ENCODE results near the gene INTS11.
A peak's percentile ranks its signal among the peaks of the same experiment; 100 is the strongest.

INTS11 gene

DNA sequence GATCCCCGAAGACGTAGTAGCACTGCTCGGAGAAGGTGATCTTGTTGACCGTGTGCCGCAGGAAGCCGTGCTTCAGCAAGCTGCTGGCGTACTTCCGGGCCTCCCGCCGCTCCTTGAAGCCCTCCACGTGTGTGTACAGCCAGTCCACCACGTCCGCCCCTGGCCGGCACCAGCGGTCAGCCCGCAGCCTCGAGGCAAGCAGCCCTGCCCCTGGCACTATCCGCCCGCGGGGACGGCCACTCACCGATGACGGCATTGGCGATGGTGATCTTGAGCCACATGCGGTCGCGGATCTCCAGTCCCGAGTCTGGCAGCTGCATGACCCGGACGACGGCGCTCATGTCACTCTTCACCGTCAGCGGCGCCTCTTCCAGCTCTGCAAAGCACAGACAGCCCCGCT, 13.8 kb upstream of the INTS11 start:
- TF ChIP-seq, protein P1, sequence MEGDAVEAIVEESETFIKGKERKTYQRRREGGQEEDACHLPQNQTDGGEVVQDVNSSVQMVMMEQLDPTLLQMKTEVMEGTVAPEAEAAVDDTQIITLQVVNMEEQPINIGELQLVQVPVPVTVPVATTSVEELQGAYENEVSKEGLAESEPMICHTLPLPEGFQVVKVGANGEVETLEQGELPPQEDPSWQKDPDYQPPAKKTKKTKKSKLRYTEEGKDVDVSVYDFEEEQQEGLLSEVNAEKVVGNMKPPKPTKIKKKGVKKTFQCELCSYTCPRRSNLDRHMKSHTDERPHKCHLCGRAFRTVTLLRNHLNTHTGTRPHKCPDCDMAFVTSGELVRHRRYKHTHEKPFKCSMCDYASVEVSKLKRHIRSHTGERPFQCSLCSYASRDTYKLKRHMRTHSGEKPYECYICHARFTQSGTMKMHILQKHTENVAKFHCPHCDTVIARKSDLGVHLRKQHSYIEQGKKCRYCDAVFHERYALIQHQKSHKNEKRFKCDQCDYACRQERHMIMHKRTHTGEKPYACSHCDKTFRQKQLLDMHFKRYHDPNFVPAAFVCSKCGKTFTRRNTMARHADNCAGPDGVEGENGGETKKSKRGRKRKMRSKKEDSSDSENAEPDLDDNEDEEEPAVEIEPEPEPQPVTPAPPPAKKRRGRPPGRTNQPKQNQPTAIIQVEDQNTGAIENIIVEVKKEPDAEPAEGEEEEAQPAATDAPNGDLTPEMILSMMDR (IDR thresholded peaks at IDR 0.05; ENCODE audit: extremely low read depth, insufficient read depth, missing control alignments), result no peak
- DNase-seq (ENCODE audit: low spot score), result no peak
- in situ Hi-C loops (cut with MboI; ENCODE audit: low pct_unique_long_range_greater_than_20kb, low sequenced_read_pairs, unreplicated experiment), result no loop called here

DNA sequence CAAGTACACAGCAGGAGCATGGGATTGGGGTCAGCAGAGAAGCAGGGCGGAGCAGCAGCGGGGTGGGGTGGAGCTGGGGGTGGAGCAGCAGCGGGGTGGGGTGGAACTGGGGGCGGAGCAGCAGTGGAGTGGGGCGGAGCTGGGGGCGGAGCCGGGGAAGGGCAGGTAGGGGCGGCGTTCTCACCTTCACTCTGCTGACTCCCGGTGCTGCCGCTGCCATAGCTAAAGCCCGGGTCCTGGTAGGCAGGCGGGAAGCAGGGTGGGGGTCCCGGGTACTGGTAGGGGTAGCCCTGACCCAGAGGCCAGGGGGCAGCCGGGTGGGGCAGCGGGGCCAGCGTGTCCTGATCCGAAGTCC, 13.3 kb upstream of the INTS11 start:
- in situ Hi-C loops (cut with MboI; ENCODE audit: low pct_unique_long_range_greater_than_20kb, low sequenced_read_pairs, unreplicated experiment), result no loop called here
- TF ChIP-seq, protein P1 (IDR thresholded peaks at IDR 0.05; ENCODE audit: extremely low read depth, insufficient read depth, missing control alignments), result no peak
- DNase-seq (ENCODE audit: low spot score), result peak; percentile 83

DNA sequence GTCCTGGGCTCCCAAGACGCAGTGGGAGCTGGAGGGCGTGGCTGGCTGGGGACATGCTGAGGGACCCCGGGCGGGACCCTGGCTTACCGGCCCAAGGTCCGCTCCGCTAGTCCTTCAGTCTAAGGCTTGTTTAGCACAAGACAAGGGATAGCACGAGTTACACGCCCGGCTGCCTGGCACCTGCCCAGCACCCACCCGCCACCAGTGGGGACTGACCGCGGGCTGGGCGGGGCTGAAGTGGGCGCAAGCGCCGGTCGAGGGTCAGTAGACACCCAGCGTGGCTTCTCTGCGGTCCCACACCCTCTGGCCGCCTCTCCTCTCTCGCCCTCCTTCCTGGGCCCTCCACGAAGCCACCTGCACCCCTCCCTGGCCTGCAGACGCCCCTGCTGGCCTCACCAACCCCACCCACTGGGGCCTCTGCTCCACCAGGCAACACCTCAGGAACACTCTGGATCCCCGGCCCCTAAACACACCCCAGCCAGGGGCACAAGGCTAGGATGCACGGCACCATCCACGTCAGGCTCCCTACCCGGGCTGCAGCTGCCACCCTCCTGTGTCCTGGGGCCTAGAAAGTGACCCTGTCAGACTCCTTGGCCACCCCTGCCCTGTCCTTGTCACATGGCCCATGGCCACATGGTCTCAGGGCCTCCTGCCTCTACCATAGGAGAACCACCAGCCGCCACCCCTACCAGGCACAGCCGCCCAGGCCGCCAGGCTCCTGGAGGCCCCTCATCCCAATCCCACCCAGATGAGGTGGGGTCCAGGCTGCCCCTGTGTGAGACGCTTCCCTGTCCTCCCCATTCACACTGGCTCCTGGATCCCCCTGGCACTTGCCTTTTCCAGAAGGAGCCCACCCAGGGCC, 12.7 kb upstream of the INTS11 start:
- TF ChIP-seq, protein P1 (IDR thresholded peaks at IDR 0.05; ENCODE audit: extremely low read depth, insufficient read depth, missing control alignments), result no peak

DNA sequence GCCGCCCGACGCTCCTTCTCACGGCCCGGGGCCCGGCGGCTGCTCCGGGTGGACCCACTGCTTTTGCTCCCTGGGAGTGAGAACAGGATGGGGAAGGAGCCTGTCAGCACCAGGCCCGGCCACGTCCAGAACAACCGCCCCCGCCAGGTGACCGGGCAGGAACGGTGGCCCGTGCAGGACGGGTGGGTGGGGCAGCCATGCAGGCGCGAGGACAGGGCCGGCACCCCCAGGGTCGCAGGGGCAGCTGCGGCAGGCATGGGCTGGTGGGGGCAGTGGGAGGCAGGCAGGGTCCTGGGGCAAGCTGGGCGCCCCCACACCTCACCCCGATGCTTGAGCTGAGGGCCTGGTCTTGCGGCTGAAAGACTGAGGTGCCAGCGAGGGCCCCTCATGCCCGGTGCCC, 12.0 kb upstream of the INTS11 start:
- TF ChIP-seq, protein P1 (IDR thresholded peaks at IDR 0.05; ENCODE audit: extremely low read depth, insufficient read depth, missing control alignments), result no peak
- no peak for DNase-seq (ENCODE audit: low spot score)
- in situ Hi-C loops (cut with MboI; ENCODE audit: low pct_unique_long_range_greater_than_20kb, low sequenced_read_pairs, unreplicated experiment), result no loop called here

More for the DNA sequence above, 12.7 kb upstream of the INTS11 start:
- in situ Hi-C loops (cut with MboI; ENCODE audit: low pct_unique_long_range_greater_than_20kb, low sequenced_read_pairs, unreplicated experiment), result no loop called here
- DNase-seq (ENCODE audit: low spot score), result no peak

DNA sequence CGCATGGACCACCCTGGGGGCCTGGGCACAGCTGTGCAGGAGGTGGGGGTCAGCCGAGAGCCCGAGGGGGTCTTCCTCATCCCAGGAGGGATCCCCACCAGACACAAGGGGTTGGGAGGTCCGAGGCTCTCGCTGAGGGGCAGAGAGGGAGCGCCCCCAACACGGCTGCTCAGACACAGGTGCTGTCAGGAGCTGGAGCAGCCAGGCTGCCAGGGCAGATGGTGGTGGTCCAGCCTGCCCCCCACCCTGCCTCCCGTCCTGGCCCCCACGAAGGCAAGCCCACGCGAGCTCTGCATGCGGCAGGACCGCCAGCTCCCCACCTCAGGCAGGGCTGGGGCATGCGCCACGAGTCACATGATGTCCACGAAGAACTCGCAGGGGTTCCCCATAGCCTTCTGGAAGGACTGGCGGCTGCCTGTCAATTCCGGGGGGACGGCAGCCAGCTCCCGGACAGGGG, 11.4 kb upstream of the INTS11 start:
- in situ Hi-C loops (cut with MboI; ENCODE audit: low pct_unique_long_range_greater_than_20kb, low sequenced_read_pairs, unreplicated experiment), result no loop called here
- TF ChIP-seq, protein P1 (IDR thresholded peaks at IDR 0.05; ENCODE audit: extremely low read depth, insufficient read depth, missing control alignments), result no peak
- no peak for DNase-seq (ENCODE audit: low spot score)

DNA sequence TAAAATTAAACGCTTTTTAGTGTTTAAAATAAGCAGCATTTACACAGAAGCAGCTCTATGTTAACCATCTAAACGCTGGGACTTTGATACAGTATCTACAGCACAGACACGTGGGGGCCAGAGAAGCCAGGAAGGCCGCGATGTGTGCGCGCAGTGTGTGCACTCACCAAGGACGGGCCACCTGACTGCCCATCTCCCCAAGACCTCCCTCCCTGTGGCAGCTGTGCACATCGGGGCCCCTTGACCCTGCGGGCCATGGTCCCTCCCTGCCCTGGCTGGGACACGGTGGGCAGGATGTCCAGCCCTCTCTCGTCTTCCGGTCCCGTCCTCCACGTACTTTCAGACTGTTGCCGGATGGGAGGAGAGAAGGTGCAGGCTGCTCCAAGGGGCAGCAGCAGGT, 10.8 kb upstream of the INTS11 start:
- TF ChIP-seq, protein P1 (IDR thresholded peaks at IDR 0.05; ENCODE audit: extremely low read depth, insufficient read depth, missing control alignments), result no peak
- in situ Hi-C loops (cut with MboI; ENCODE audit: low pct_unique_long_range_greater_than_20kb, low sequenced_read_pairs, unreplicated experiment), result no loop called here
- DNase-seq (ENCODE audit: low spot score), result no peak

Data from GM13977 (cell line).